HG03175 (cell line): Measurements from ENCODE around the gene SHANK2.

Source experiments
- ATAC-seq: cut with Tn5 transposase; IDR thresholded peaks from one replicate; pipeline ENCODE4 v1.9.1; 2021; ENCODE audit warnings: mild to moderate bottlenecking, moderate library complexity; ENCODE audit not compliant: unreplicated experiment

SHANK2 gene

DNA sequence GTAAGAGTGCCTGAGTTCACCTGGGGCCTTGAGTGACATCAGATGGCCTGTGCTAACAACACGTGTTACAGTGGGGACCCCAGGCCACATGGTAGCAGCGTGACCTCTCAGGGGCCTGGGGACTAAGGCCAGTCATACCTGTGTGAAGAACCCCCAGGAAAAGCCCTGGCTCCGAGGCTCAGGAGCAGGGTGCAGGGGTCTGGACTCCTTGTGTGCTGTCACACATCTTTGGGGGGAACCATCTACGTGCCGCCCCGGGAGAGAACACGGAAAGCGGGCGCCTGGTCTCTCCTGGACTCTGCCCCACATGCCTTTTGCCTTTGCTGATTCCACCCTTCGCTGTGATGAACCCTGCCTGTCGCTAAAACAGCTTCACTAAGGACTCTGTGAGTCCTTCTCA is 48.7 kb downstream of the SHANK2 start:
- no peak for ATAC-seq

DNA sequence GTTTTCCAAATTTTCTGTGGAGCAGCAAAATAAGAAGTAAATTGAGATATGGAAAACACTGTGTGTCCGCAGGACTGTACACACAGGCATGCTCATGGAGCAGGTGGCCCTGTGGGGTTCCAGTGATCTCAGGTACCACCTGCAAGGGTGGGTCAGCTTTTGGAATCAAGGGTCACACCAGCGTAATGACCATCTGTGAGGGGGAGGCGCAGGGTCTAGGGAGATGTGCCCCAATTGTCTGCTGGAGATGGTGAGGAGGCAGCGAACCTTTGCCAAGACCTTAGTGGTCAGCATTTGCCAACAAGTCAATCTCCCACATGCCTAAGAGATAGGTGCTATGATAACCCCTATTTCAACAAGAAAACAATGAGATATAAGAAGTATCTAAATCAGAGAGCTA is 49.4 kb downstream of the SHANK2 start:
- no peak for ATAC-seq

DNA sequence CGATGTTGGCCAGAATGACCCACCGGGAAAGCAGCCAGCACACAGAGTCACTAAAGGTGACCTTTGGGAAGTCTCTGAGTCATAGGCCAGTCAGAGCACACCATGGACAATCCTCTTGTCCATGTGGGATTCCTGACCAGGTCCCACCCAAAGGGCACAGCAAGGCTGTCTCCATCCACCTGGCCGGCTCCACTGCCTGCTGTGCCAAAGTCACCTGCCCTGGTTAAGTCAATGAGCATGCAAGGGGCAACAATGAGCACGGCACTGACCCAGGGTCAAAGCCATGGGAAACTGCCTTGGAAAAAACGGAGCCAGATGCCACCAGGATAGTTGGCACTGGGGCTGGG is 49.8 kb downstream of the SHANK2 start:
- ATAC-seq: no peak
